Measurements from ENCODE around the gene TNFRSF6B.
"Not testable (repeated sequence)": the region's sequence is repeated elsewhere in the genome, so short reads cannot be mapped to it uniquely, and the experiment has no call there.

- TF ChIP-seq POLR2A, CTCF (IDR thresholded peaks at IDR 0.05): not testable (repeated sequence)
Measured at GRCh38 chr20:63722967-63723622, 26.6 kb downstream of the TNFRSF6B start.
